Heart left ventricle (tissue), 13 donors: ENCODE results near the gene CYP4F2.

ENCODE experiments used
- POLR2A ChIP-seq, 2 donors: fragments of 450-650 bp; IDR thresholded peaks; one replicate each; pipeline ENCODE4 v1.6.1; 2017; ENCODE audit warnings: antibody characterized with exemption in 2 of 2, mild to moderate bottlenecking in 2 of 2, moderate library complexity in 2 of 2
- TF ChIP-seq, protein P1 (sequence below), 12 donors: fragments of 200-600 bp; sonication (generic) in 4 of 12; IDR thresholded peaks; one replicate each; pipeline versions ENCODE4 v1.5.0 to v1.8.0; 2018 to 2022; ENCODE audit warnings: antibody characterized with exemption in 12 of 12, mild to moderate bottlenecking in 5 of 12
- donor health status: ischemic (EF 13 %, LVEDD 7.1; RV severe dilation, severe dysfunction).
- donor health status: DM: no; HTN: yes; CAD: no.
- donor health status: DM: no; HTN: no; CAD: no.
- donor health status: ischemic (EF 25% LVEDD 6.9; RV normal size, moderate dysfunction).
- donor health status: ischemic (EF 25% LVEDD 5.7; RV mildly dilated, moderate dysfunction).
- donor health status: ischemic (EF 35%, LVEDD 5.7; RV mildly dilated, moderate dysfunction).
- donor health status: nonischemic (EF 11% LVEDD 7.7; RV severe dilation, severe dysfunction).
- donor health status: DM: yes; HTN: yes; CAD: no.
- donor health status: PGD.
- donor health status: ischemic (EF 29% LVEDD 5.4; RV normal size, mild dysfunction).
- donor health status: nonischemic (EF 23%, LVEDD 6.1; RV moderate dilation, normal function).

DNA sequence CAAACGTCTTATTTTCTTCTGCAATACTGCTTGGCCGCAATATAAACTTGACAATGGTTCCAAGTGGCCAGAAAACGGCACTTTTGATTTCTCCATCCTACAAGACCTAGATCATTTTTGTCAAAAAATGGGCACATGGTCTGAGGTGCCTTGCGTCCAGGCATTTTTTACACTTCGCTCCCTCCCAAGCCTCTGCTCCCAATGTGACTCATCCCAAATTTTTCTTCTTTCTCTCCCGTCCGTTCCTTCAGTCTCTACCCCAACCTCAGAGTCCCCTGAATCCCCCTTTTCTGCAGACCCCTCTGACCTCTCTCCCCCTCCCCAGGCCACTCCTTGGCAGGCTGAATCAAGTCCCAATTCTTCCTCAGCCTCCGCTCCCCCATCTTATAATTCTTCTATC is 68.1 kb downstream of the CYP4F2 start:
- TF ChIP-seq, protein P1, sequence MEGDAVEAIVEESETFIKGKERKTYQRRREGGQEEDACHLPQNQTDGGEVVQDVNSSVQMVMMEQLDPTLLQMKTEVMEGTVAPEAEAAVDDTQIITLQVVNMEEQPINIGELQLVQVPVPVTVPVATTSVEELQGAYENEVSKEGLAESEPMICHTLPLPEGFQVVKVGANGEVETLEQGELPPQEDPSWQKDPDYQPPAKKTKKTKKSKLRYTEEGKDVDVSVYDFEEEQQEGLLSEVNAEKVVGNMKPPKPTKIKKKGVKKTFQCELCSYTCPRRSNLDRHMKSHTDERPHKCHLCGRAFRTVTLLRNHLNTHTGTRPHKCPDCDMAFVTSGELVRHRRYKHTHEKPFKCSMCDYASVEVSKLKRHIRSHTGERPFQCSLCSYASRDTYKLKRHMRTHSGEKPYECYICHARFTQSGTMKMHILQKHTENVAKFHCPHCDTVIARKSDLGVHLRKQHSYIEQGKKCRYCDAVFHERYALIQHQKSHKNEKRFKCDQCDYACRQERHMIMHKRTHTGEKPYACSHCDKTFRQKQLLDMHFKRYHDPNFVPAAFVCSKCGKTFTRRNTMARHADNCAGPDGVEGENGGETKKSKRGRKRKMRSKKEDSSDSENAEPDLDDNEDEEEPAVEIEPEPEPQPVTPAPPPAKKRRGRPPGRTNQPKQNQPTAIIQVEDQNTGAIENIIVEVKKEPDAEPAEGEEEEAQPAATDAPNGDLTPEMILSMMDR (IDR thresholded peaks at IDR 0.05), result no peak
- no peak for TF ChIP-seq POLR2A (IDR thresholded peaks at IDR 0.05)
